Peyer's patch (tissue), 4 donors: Measurements from ENCODE around the gene DHDH.

Experiments
- POLR2A ChIP-seq, 2 donors: fragments of 450-650 bp; IDR thresholded peaks; one replicate each; pipeline ENCODE4 v1.5.1; 2017; ENCODE audit warnings: antibody characterized with exemption in 2 of 2, mild to moderate bottlenecking in 2 of 2, moderate library complexity in 2 of 2
- TF ChIP-seq, protein P1 (sequence below), 6 experiments: fragments of 450-650 bp in 4 of 6; fragments of 200-600 bp in 2 of 6; sonication (generic) in 1 of 6; IDR thresholded peaks; one replicate each; pipeline ENCODE4 v1.5.1; 2017 to 2019; ENCODE audit warnings: antibody characterized with exemption in 6 of 6, mild to moderate bottlenecking in 3 of 6, moderate library complexity in 1 of 6

DNA sequence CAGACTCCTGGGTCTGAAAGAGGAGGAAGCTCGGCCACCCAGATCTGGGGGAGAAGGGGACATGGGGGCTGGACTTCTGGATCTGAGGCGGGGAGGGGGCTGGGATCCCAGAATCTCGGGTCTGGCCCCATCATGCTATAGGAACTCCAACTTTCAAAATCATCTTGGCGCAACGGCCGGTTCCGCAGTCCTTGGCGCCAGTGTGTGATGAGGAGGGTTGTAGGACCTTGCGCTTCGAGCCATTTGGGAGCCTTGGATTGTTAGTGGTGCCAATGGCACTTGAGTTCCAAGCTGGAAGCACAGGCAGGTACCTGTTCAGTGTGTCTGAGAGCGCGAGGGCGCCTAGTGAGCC lies 60.5 kb downstream of the DHDH start:
- TF ChIP-seq, protein P1, sequence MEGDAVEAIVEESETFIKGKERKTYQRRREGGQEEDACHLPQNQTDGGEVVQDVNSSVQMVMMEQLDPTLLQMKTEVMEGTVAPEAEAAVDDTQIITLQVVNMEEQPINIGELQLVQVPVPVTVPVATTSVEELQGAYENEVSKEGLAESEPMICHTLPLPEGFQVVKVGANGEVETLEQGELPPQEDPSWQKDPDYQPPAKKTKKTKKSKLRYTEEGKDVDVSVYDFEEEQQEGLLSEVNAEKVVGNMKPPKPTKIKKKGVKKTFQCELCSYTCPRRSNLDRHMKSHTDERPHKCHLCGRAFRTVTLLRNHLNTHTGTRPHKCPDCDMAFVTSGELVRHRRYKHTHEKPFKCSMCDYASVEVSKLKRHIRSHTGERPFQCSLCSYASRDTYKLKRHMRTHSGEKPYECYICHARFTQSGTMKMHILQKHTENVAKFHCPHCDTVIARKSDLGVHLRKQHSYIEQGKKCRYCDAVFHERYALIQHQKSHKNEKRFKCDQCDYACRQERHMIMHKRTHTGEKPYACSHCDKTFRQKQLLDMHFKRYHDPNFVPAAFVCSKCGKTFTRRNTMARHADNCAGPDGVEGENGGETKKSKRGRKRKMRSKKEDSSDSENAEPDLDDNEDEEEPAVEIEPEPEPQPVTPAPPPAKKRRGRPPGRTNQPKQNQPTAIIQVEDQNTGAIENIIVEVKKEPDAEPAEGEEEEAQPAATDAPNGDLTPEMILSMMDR (IDR thresholded peaks at IDR 0.05): no peak
- no peak for TF ChIP-seq POLR2A (IDR thresholded peaks at IDR 0.05)
